ENCODE results near the gene SCP2. TPM values are rescaled to one million over a fixed set of nuclear protein-coding genes. Genes with fewer than 3 reads are reported as not detected.

The SCP2 gene, protein sequence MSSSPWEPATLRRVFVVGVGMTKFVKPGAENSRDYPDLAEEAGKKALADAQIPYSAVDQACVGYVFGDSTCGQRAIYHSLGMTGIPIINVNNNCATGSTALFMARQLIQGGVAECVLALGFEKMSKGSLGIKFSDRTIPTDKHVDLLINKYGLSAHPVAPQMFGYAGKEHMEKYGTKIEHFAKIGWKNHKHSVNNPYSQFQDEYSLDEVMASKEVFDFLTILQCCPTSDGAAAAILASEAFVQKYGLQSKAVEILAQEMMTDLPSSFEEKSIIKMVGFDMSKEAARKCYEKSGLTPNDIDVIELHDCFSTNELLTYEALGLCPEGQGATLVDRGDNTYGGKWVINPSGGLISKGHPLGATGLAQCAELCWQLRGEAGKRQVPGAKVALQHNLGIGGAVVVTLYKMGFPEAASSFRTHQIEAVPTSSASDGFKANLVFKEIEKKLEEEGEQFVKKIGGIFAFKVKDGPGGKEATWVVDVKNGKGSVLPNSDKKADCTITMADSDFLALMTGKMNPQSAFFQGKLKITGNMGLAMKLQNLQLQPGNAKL
- 287 TPM for polyA plus RNA-seq
- long read RNA-seq, donor 1, transcript SCP2-207 (5 exons, 894 nt): major isoform, 48 of 82 reads
- long read RNA-seq, donor 1, transcript SCP2-203 (16 exons, 2,811 nt): minor isoform, 23 of 82 reads
- long read RNA-seq, donor 1, partial matches to known transcripts: 5 of 82 reads
- long read RNA-seq, donor 1, other reads (novel, unspliced or antisense): 0 of 82 reads
- long read RNA-seq, donor 2, transcript SCP2-205 (4 exons, 1,298 nt): minor isoform, 5 of 212 reads
- long read RNA-seq, donor 2, transcript SCP2-207 (5 exons, 894 nt): major isoform, 126 of 212 reads
- long read RNA-seq, donor 2, transcript SCP2-209 (4 exons, 969 nt): minor isoform, 8 of 212 reads
- long read RNA-seq, donor 2, transcript SCP2-203 (16 exons, 2,811 nt): minor isoform, 41 of 212 reads
- long read RNA-seq, donor 2, partial matches to known transcripts: 29 of 212 reads
- long read RNA-seq, donor 2, other reads (novel, unspliced or antisense): 0 of 212 reads
- long read RNA-seq, donor 3: 0 reads
- long read RNA-seq, donor 4, transcript SCP2-203 (16 exons, 2,811 nt): minor isoform, 6 of 22 reads
- long read RNA-seq, donor 4, transcript SCP2-207 (5 exons, 894 nt): major isoform, 11 of 22 reads
- long read RNA-seq, donor 4, partial matches to known transcripts: 5 of 22 reads
- long read RNA-seq, donor 4, other reads (novel, unspliced or antisense): 0 of 22 reads
- long read RNA-seq, donor 5, transcript SCP2-203 (16 exons, 2,811 nt): minor isoform, 18 of 73 reads
- long read RNA-seq, donor 5, transcript SCP2-207 (5 exons, 894 nt): major isoform, 44 of 73 reads
- long read RNA-seq, donor 5, partial matches to known transcripts: 5 of 73 reads
- long read RNA-seq, donor 5, other reads (novel, unspliced or antisense): 0 of 73 reads
- long read RNA-seq, donor 6, transcript SCP2-207 (5 exons, 894 nt): major isoform, 97 of 218 reads
- long read RNA-seq, donor 6, transcript SCP2-203 (16 exons, 2,811 nt): minor isoform, 30 of 218 reads
- long read RNA-seq, donor 6, partial matches to known transcripts: 81 of 218 reads
- long read RNA-seq, donor 6, other reads (novel, unspliced or antisense): 5 of 218 reads
- long read RNA-seq, donor 7, transcript SCP2-203 (16 exons, 2,811 nt): minor isoform, 8 of 41 reads
- long read RNA-seq, donor 7, transcript SCP2-207 (5 exons, 894 nt): major isoform, 29 of 41 reads
- long read RNA-seq, donor 7, partial matches to known transcripts: 0 of 41 reads
- long read RNA-seq, donor 7, other reads (novel, unspliced or antisense): 0 of 41 reads
- long read RNA-seq, donor 8, transcript SCP2-207 (5 exons, 894 nt): major isoform, 124 of 212 reads
- long read RNA-seq, donor 8, transcript SCP2-205 (4 exons, 1,298 nt): minor isoform, 7 of 212 reads
- long read RNA-seq, donor 8, transcript SCP2-209 (4 exons, 969 nt): minor isoform, 5 of 212 reads
- long read RNA-seq, donor 8, transcript SCP2-203 (16 exons, 2,811 nt): minor isoform, 28 of 212 reads
- long read RNA-seq, donor 8, partial matches to known transcripts: 45 of 212 reads
- long read RNA-seq, donor 8, other reads (novel, unspliced or antisense): 0 of 212 reads
- long read RNA-seq, donor 9, transcript SCP2-203 (16 exons, 2,811 nt): minor isoform, 36 of 184 reads
- long read RNA-seq, donor 9, transcript SCP2-207 (5 exons, 894 nt): major isoform, 108 of 184 reads
- long read RNA-seq, donor 9, transcript SCP2-205 (4 exons, 1,298 nt): minor isoform, 10 of 184 reads
- long read RNA-seq, donor 9, partial matches to known transcripts: 24 of 184 reads
- long read RNA-seq, donor 9, other reads (novel, unspliced or antisense): 0 of 184 reads
- long read RNA-seq, donor 10, transcript SCP2-203 (16 exons, 2,811 nt): minor isoform, 26 of 179 reads
- long read RNA-seq, donor 10, transcript SCP2-207 (5 exons, 894 nt): major isoform, 112 of 179 reads
- long read RNA-seq, donor 10, transcript SCP2-205 (4 exons, 1,298 nt): minor isoform, 13 of 179 reads
- long read RNA-seq, donor 10, partial matches to known transcripts: 16 of 179 reads
- long read RNA-seq, donor 10, other reads (novel, unspliced or antisense): 5 of 179 reads
- long read RNA-seq, donor 11, transcript SCP2-205 (4 exons, 1,298 nt): minor isoform, 9 of 141 reads
- long read RNA-seq, donor 11, transcript SCP2-207 (5 exons, 894 nt): major isoform, 90 of 141 reads
- long read RNA-seq, donor 11, transcript SCP2-203 (16 exons, 2,811 nt): minor isoform, 23 of 141 reads
- long read RNA-seq, donor 11, partial matches to known transcripts: 15 of 141 reads
- long read RNA-seq, donor 11, other reads (novel, unspliced or antisense): 0 of 141 reads

DNA sequence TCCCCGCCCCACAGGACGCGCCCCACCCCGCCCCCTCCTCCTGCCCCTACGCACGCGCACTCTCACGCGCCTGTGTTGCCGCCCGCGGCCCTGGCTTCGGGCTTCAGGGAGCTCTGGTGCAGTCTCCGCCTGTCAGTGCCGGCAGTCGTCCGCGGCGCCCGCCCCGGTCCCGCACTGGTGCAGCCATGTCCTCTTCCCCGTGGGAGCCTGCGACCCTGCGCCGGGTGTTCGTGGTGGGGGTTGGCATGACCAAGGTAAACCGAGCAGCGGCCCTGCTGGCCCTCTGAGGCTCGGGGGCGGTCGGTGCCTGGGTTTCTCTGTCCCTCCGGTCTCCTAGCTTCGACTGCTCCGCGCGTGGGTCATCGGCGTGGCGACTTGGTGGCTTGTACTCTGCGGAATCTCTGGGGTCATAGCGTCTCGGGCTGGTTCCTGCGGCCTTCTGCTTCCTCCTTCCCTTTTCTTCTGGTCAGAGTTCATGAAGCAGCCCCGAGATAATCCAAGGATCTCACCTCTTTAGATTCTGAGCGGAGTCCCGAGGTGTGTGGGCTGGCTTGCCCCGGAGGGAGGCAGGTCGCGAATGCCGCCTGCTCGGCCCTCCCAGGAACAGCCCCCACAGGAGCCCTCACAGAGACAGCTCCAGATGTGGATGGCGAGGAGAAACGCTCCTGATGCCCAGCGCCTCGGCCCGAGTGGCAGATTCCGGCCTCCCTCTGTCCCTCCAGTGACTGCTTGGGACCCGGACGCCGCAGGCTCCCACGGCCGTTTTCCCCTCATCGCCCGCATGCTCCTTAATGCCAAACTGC, at the start of gene SCP2:
TSS of gene SCP2 (plus strand) at position 65 of the 803 bp plus-strand sequence. CDS start at position 186, 121 bp downstream.
- DNase-seq: peak; percentile 60 to 77
- H3K9me3 ChIP-seq (ENCODE audit: control insufficient read depth, low read depth, low read length): no peaks in the 10 kb centered on the region
- peak within 1 kb of the TSS; percentile 78 for H3K27ac ChIP-seq (ENCODE audit: low read length)
- no peaks in the 10 kb centered on the region for H3K27me3 ChIP-seq (ENCODE audit: control insufficient read depth, insufficient read depth, low read length)
- no CpG with 5 or more reads among the region's 65 CpGs for WGBS (ENCODE audit: insufficient coverage, low lambda C conversion rate)
- H3K4me3 ChIP-seq (ENCODE audit: low read length): peak within 1 kb of the TSS; percentile 92
- H3K36me3 ChIP-seq (ENCODE audit: control insufficient read depth, insufficient read depth, low read length): peaks cover 2% of the 10 kb centered on the region
- H3K4me1 ChIP-seq (ENCODE audit: control insufficient read depth, insufficient read depth, low read length): no peaks in the 10 kb centered on the region

DNA sequence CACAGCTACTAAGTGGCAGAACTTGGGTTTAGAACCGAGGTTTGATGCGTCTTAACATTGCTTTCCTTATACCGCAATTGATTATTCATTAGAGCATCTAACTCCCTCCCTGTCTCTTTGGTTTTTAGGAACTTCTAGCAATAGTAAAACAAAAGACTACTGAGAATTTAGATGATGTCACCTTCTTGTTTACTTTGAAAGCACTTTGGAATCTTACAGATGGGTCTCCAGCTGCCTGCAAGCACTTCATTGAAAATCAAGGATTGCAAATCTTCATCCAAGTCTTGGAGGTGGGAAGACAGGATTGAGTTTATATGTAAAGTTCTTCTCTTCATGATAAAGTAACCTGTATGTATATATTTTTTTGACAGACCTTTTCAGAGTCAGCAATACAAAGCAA, 49.5 kb upstream of the SCP2 start:
- Histone ChIP-seq H3K27me3 (ENCODE audit: control insufficient read depth, insufficient read depth, low read length) (no peaks in the 10 kb centered on the region), H3K27ac (ENCODE audit: low read length) (no peak overlapping the region), H3K9me3 (ENCODE audit: control insufficient read depth, low read depth, low read length) (no peaks in the 10 kb centered on the region), H3K36me3 (ENCODE audit: control insufficient read depth, insufficient read depth, low read length) (no peaks in the 10 kb centered on the region), H3K4me3 (ENCODE audit: low read length) (no peak overlapping the region), H3K4me1 (ENCODE audit: control insufficient read depth, insufficient read depth, low read length) (no peaks in the 10 kb centered on the region)
- DNase-seq: no peak
- 94% methylated on average over 3 of the region's 3 CpGs for WGBS (ENCODE audit: insufficient coverage, low lambda C conversion rate)

DNA sequence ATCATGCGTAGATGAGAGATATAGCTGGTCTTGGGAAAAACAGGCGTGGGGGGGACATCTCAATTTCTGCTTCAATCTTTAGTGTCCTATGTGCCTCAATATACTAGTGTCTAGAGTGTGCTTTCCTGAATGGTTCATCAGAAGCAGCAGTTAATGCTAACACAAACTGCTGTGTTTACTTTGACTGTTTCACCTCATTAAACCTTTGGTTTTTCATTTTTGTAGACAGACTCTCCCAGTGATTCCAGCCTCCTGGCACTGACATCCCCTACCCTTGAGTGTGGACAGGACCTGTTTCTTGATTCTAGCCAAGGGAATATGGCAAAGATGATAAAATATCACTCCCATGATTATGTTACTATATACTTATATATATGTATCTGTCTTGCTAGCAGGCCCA, 46.9 kb upstream of the SCP2 start:
- Histone ChIP-seq H3K4me1 (ENCODE audit: control insufficient read depth, insufficient read depth, low read length) (no peaks in the 10 kb centered on the region), H3K9me3 (ENCODE audit: control insufficient read depth, low read depth, low read length) (no peaks in the 10 kb centered on the region), H3K27me3 (ENCODE audit: control insufficient read depth, insufficient read depth, low read length) (no peaks in the 10 kb centered on the region), H3K4me3 (ENCODE audit: low read length) (no peak overlapping the region), H3K36me3 (ENCODE audit: control insufficient read depth, insufficient read depth, low read length) (no peaks in the 10 kb centered on the region), H3K27ac (ENCODE audit: low read length) (no peak overlapping the region)
- no peak for DNase-seq
- no CpG with 5 or more reads among the region's 2 CpGs for WGBS (ENCODE audit: insufficient coverage, low lambda C conversion rate)

DNA sequence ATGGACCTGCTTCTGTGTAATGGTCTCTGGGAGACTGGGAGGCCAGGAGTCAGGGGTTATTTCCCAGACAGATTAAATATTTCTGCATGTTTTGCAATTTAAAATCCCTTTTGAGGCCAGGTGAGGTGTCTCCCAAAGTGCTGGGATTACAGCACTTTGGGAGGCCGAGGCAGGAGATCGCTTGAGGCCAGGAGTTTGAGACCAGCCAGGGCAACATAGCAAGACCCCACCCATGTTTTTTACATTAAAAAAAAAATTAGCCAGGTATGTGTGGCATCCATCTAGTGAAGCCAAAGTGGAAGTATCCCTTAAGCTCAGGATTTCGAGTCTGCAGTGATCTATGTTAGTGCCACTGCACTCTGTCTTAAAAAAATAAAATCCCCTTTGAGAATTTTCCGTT, 39.6 kb upstream of the SCP2 start:
- peaks cover 1% of the 10 kb centered on the region for H3K4me1 ChIP-seq (ENCODE audit: control insufficient read depth, insufficient read depth, low read length)
- 87% methylated on average over 3 of the region's 4 CpGs for WGBS (ENCODE audit: insufficient coverage, low lambda C conversion rate)
- no peaks in the 10 kb centered on the region for H3K27me3 ChIP-seq (ENCODE audit: control insufficient read depth, insufficient read depth, low read length)
- DNase-seq: no peak
- H3K9me3 ChIP-seq (ENCODE audit: control insufficient read depth, low read depth, low read length): no peaks in the 10 kb centered on the region
- H3K4me3 ChIP-seq (ENCODE audit: low read length): no peak overlapping the region
- no peak overlapping the region for H3K27ac ChIP-seq (ENCODE audit: low read length)
- no peaks in the 10 kb centered on the region for H3K36me3 ChIP-seq (ENCODE audit: control insufficient read depth, insufficient read depth, low read length)

DNA sequence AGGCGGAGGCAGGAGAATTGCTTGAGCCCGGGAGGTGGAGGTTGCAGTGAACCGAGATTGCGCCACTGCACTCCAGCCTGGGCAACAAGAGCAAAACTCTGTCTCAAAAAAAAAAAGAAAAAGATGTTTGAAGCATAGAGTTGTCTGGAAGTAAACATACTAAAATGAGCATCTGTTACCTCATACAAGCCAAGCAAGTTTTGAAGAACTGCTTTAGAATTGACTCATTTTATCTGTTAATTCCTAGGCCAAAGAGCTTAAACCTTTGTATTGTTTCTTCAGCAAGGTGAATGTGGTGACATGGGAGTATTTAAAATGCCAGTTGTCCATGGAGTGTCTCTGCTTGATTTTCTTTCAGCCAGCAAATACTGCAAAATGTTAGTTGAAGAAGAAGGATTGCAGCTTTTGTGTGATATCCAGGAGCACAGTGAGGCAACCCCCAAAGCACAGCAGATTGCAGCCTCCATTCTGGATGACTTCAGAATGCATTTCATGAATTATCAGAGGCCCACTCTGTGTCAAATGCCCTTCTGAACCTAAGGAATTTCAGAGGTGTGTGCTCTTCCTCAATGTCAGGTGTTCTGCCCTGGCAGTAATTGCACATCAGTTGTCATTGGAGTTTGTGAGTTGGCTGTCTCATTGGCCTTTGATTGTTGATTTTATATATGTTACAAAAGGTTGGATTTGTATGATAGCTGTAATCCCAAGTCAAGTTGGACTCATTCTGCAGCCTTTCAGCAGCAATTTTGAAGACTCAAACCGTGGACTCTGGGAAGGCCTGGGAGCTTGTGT, 34.5 kb upstream of the SCP2 start:
- H3K4me3 ChIP-seq (ENCODE audit: low read length): no peak overlapping the region
- H3K36me3 ChIP-seq (ENCODE audit: control insufficient read depth, insufficient read depth, low read length): peaks cover 23% of the 10 kb centered on the region
- no CpG with 5 or more reads among the region's 5 CpGs for WGBS (ENCODE audit: insufficient coverage, low lambda C conversion rate)
- H3K9me3 ChIP-seq (ENCODE audit: control insufficient read depth, low read depth, low read length): no peaks in the 10 kb centered on the region
- peak overlapping the region; percentile 65 for H3K27ac ChIP-seq (ENCODE audit: low read length)
- peak; percentile 64 to 80 for DNase-seq
- no peaks in the 10 kb centered on the region for H3K27me3 ChIP-seq (ENCODE audit: control insufficient read depth, insufficient read depth, low read length)
- H3K4me1 ChIP-seq (ENCODE audit: control insufficient read depth, insufficient read depth, low read length): peaks cover 9% of the 10 kb centered on the region

DNA sequence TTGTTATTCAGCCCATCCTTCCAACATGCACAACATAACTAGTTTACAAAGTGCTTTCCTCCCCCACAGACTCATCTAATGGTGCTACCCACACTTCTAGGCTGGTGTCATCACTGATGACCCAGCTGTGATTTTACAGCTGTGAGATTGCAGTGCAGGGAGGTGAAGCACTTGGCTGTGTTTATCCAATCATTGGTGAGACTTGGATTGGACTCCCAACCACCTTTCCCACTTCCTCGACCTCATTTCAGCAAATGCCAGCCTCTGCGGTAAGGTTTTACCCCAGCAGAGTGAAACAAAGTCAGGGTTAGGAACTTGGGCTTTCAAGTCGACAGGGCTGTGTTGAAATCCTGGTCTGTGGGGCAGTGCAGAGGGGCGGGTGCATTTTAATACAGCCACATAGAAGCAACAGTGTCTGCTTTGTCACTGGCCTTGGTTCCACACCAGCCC, 27.6 kb upstream of the SCP2 start:
- Histone ChIP-seq H3K27me3 (ENCODE audit: control insufficient read depth, insufficient read depth, low read length) (no peaks in the 10 kb centered on the region), H3K36me3 (ENCODE audit: control insufficient read depth, insufficient read depth, low read length) (peaks cover 35% of the 10 kb centered on the region), H3K9me3 (ENCODE audit: control insufficient read depth, low read depth, low read length) (no peaks in the 10 kb centered on the region), H3K4me1 (ENCODE audit: control insufficient read depth, insufficient read depth, low read length) (no peaks in the 10 kb centered on the region), H3K27ac (ENCODE audit: low read length) (no peak overlapping the region), H3K4me3 (ENCODE audit: low read length) (no peak overlapping the region)
- DNase-seq: no peak
- 80% methylated on average over 1 of the region's 4 CpGs for WGBS (ENCODE audit: insufficient coverage, low lambda C conversion rate)

DNA sequence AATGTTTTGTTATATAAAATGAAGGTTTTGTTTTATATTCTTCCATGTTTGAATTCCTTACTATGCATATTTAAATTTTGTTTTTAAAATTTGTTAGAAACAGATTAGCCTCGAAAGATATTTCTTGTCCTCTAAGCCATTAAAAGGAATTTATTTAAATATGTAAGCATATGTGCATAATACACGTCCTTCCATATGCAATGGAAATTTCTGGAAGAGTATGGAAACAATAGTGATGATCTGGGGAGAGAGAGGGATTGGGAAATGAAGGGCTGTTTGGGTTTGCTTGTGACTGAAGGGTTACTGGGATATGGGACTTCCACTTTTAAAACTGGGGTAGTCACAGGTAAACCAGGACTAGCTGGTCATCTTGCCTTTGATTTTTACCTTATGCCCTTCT, 26.7 kb upstream of the SCP2 start:
- 86% methylated on average over 1 of the region's 2 CpGs for WGBS (ENCODE audit: insufficient coverage, low lambda C conversion rate)
- no peaks in the 10 kb centered on the region for H3K4me1 ChIP-seq (ENCODE audit: control insufficient read depth, insufficient read depth, low read length)
- peaks cover 28% of the 10 kb centered on the region for H3K36me3 ChIP-seq (ENCODE audit: control insufficient read depth, insufficient read depth, low read length)
- no peaks in the 10 kb centered on the region for H3K27me3 ChIP-seq (ENCODE audit: control insufficient read depth, insufficient read depth, low read length)
- H3K4me3 ChIP-seq (ENCODE audit: low read length): no peak overlapping the region
- DNase-seq: no peak
- no peaks in the 10 kb centered on the region for H3K9me3 ChIP-seq (ENCODE audit: control insufficient read depth, low read depth, low read length)
- no peak overlapping the region for H3K27ac ChIP-seq (ENCODE audit: low read length)
